Smooth muscle cell (in vitro differentiated cells): ENCODE measurements around the gene GALNT17. TPM values are rescaled to one million over a fixed set of nuclear protein-coding genes. Genes with fewer than 3 reads are reported as not detected.
"Not testable (repeated sequence)": the region's sequence is repeated elsewhere in the genome, so short reads cannot be mapped to it uniquely, and the experiment has no call there.

Source experiments
- DNase-seq: peaks from one replicate; lab custom pipeline; 2025; ENCODE audit not compliant: unreplicated experiment; lab: John Stamatoyannopoulos, UW
- H2AFZ ChIP-seq: fragments of 200-600 bp; sonication (generic); 2 replicates; pipeline ENCODE4 v1.6.0; 2016; ENCODE audit warnings: antibody characterized with exemption, low read depth, mild to moderate bottlenecking
- H3F3A ChIP-seq: fragments of 200-600 bp; sonication (generic); 2 replicates; pipeline ENCODE4 v1.6.0; 2017; ENCODE audit warnings: antibody characterized with exemption, low read depth
- H3K27ac ChIP-seq: fragments of 200-600 bp; sonication (generic); 2 replicates; pipeline ENCODE4 v1.5.1; 2016; ENCODE audit warnings: low read depth, mild to moderate bottlenecking
- H3K27me3 ChIP-seq: fragments of 200-600 bp; sonication (generic); 2 replicates; pipeline ENCODE4 v1.6.1; 2016; ENCODE audit warnings: low read depth, mild to moderate bottlenecking
- H3K36me3 ChIP-seq: fragments of 200-600 bp; sonication (generic); 2 replicates; pipeline ENCODE4 v1.5.1; 2016; ENCODE audit warnings: low read depth
- H3K4me1 ChIP-seq: fragments of 200-600 bp; sonication (generic); 2 replicates; pipeline ENCODE4 v1.5.1; 2016; ENCODE audit warnings: low read depth
- H3K4me2 ChIP-seq: fragments of 200-600 bp; sonication (generic); 2 replicates; pipeline ENCODE4 v1.6.0; 2016; ENCODE audit warnings: mild to moderate bottlenecking
- H3K4me3 ChIP-seq: fragments of 200-600 bp; sonication (generic); 2 replicates; pipeline ENCODE4 v1.5.1; 2016; ENCODE audit warnings: mild to moderate bottlenecking
- H3K79me2 ChIP-seq: fragments of 200-600 bp; sonication (generic); 2 replicates; pipeline ENCODE4 v1.6.0; 2016; ENCODE audit warnings: low read depth, mild to moderate bottlenecking
- H3K9ac ChIP-seq: fragments of 200-600 bp; sonication (generic); 2 replicates; pipeline ENCODE4 v1.6.0; 2016; ENCODE audit warnings: low read depth
- H3K9me3 ChIP-seq: fragments of 200-600 bp; sonication (generic); replicated peaks from 2 replicates; pipeline ENCODE4 v1.5.1; 2016; ENCODE audit warnings: low read depth
- H4K20me1 ChIP-seq: fragments of 200-600 bp; sonication (generic); 2 replicates; pipeline ENCODE4 v1.6.0; 2016; ENCODE audit warnings: low read depth
- CTCF ChIP-seq: fragments of 200-600 bp; sonication (generic); IDR thresholded peaks from 2 replicates; pipeline ENCODE4 v1.5.1; 2017; ENCODE audit warnings: borderline replicate concordance, mild to moderate bottlenecking, antibody characterized with exemption; ENCODE audit not compliant: insufficient read depth, poor library complexity, severe bottlenecking
- WGBS: methylation state at CpG from one replicate; pipeline ENCODE4 v1.1.7; 2016; ENCODE audit warnings: low lambda C conversion rate; 5-methylcytosine and 5-hydroxymethylcytosine counted together
- polyA plus RNA-seq: library from polyadenylated mRNA; unstranded; fragments of >200 nt; fragmentation: Nextera tagmentation; extraction: Ambion mirVana; gene quantifications from 2 replicates; pipeline ENCODE4 v1.2.1, GENCODE V29; 2016
- total RNA-seq: library from RNA; depleted of rRNA; stranded (reverse); fragments of >200 nt; gene quantifications from 2 replicates; pipeline ENCODE4 v1.2.3, GENCODE V29; 2014

The GALNT17 gene
- total and polyA plus RNA-seq, 2 experiments from 2014 or later = 0.38 to 0.45 TPM

- Histone ChIP-seq H3K36me3 (no peaks in the 10 kb centered on the region), H3K4me3 (no peak overlapping the region), H3F3A (no peaks in the 10 kb centered on the region), H3K9me3 (no peaks in the 10 kb centered on the region), H3K27ac (no peak overlapping the region), H4K20me1 (no peaks in the 10 kb centered on the region), H3K79me2 (no peaks in the 10 kb centered on the region), H3K9ac (no peak overlapping the region), H3K27me3 (no peaks in the 10 kb centered on the region), H3K4me1 (no peaks in the 10 kb centered on the region), H3K4me2 (no peak overlapping the region), H2AFZ (no peak overlapping the region)
- 77% methylated on average over 4 of the region's 4 CpGs for WGBS
- DNase-seq = no peak
- TF ChIP-seq CTCF = no peak
Measured at GRCh38 chr7:71255537-71256178, 123.7 kb downstream of the GALNT17 start.

- no peaks in the 10 kb centered on the region for H3K36me3 ChIP-seq
- H3K27me3 ChIP-seq = no peaks in the 10 kb centered on the region
- no peak for DNase-seq
- 84% methylated on average over 7 of the region's 7 CpGs for WGBS
- no peaks in the 10 kb centered on the region for H3K9me3 ChIP-seq
- H3K4me1 ChIP-seq = no peaks in the 10 kb centered on the region
- no peak overlapping the region for H2AFZ ChIP-seq
- no peak overlapping the region for H3K27ac ChIP-seq
- H4K20me1 ChIP-seq = no peaks in the 10 kb centered on the region
- no peaks in the 10 kb centered on the region for H3K79me2 ChIP-seq
- no peak overlapping the region for H3K9ac ChIP-seq
- no peak overlapping the region for H3K4me3 ChIP-seq
- H3K4me2 ChIP-seq = no peak overlapping the region
- no peak for TF ChIP-seq CTCF
- no peaks in the 10 kb centered on the region for H3F3A ChIP-seq
Measured at GRCh38 chr7:71261066-71261465, 129.1 kb downstream of the GALNT17 start.

- DNase-seq, H3K79me2 ChIP-seq, H3K9me3 ChIP-seq, H3K4me3 ChIP-seq, H2AFZ ChIP-seq, H3K36me3 ChIP-seq, H3K27me3 ChIP-seq, H3K4me1 ChIP-seq, H3K4me2 ChIP-seq, H3K9ac ChIP-seq, H3F3A ChIP-seq, H3K27ac ChIP-seq, H4K20me1 ChIP-seq: not testable (repeated sequence)
- 95% methylated on average over 5 of the region's 5 CpGs for WGBS
Measured at GRCh38 chr7:71262834-71263233, 130.9 kb downstream of the GALNT17 start.

GRCh38 chr7:71264005-71264404 lies 132.1 kb downstream of the GALNT17 start:
- no peak for DNase-seq
- Histone ChIP-seq H3K4me2 (no peak overlapping the region), H3K36me3 (no peaks in the 10 kb centered on the region), H3K27me3 (no peaks in the 10 kb centered on the region), H3K4me1 (no peaks in the 10 kb centered on the region), H3K27ac (no peak overlapping the region), H3K79me2 (no peaks in the 10 kb centered on the region), H3K4me3 (no peak overlapping the region), H2AFZ (no peak overlapping the region), H3K9me3 (no peaks in the 10 kb centered on the region), H3F3A (no peaks in the 10 kb centered on the region), H4K20me1 (no peaks in the 10 kb centered on the region), H3K9ac (no peak overlapping the region)
- no peak for TF ChIP-seq CTCF
- 91% methylated on average over 3 of the region's 3 CpGs for WGBS
